GM23338 (cell line): ENCODE data around the gene HSPE1. TPM values are rescaled to one million over a fixed set of nuclear protein-coding genes. Genes with fewer than 3 reads are reported as not detected.
"Not testable (repeated sequence)": the region's sequence is repeated elsewhere in the genome, so short reads cannot be mapped to it uniquely, and the experiment has no call there.

ENCODE experiments used
- ATAC-seq: fragments of 200-7000 bp; cut with Tn5 transposase; 3 replicates; pipeline ENCODE4 v1.9.1; 2020
- DNase-seq: peaks from one replicate; pipeline ENCODE4 v3.0.0-alpha.2; 2015; ENCODE audit warnings: low spot score
- H2AFZ ChIP-seq: fragments of 200-600 bp; sonication (generic); 2 replicates; pipeline ENCODE4 v1.8.0; 2016; ENCODE audit warnings: antibody characterized with exemption, mild to moderate bottlenecking, moderate library complexity
- H3F3A ChIP-seq: fragments of 200-600 bp; sonication (generic); replicated peaks from 2 replicates; pipeline ENCODE4 v1.8.0; 2017; ENCODE audit warnings: antibody characterized with exemption, mixed run types, low read depth
- H3K27ac ChIP-seq: fragments of 200-600 bp; sonication (generic); 2 replicates; pipeline ENCODE4 v1.6.1; 2016; ENCODE audit warnings: low read depth
- H3K27me3 ChIP-seq: fragments of 200-600 bp; sonication (generic); 2 replicates; pipeline ENCODE4 v1.8.0; 2016; ENCODE audit warnings: mild to moderate bottlenecking, mixed run types, moderate library complexity; ENCODE audit not compliant: insufficient read depth
- H3K36me3 ChIP-seq: fragments of 200-600 bp; sonication (generic); 2 replicates; pipeline ENCODE4 v1.8.0; 2016; ENCODE audit warnings: mild to moderate bottlenecking; ENCODE audit not compliant: insufficient read depth
- H3K4me1 ChIP-seq: fragments of 200-600 bp; sonication (generic); 2 replicates; pipeline ENCODE4 v1.8.0; 2016; ENCODE audit warnings: mild to moderate bottlenecking, moderate library complexity; ENCODE audit not compliant: insufficient read depth
- H3K4me2 ChIP-seq: fragments of 200-600 bp; sonication (generic); 2 replicates; pipeline ENCODE4 v1.7.1; 2017; ENCODE audit warnings: mixed run types
- H3K4me3 ChIP-seq: fragments of 200-600 bp; sonication (generic); 2 replicates; pipeline ENCODE4 v1.6.1; 2016; ENCODE audit warnings: mixed run types
- H3K79me2 ChIP-seq: fragments of 200-600 bp; sonication (generic); replicated peaks from 2 replicates; pipeline ENCODE4 v1.8.0; 2017; ENCODE audit warnings: mild to moderate bottlenecking; ENCODE audit not compliant: insufficient read depth
- H3K9me2 ChIP-seq: fragments of 200-600 bp; sonication (generic); 2 replicates; pipeline ENCODE4 v1.8.0; 2017; ENCODE audit not compliant: insufficient read depth
- H4K20me1 ChIP-seq: fragments of 200-600 bp; sonication (generic); replicated peaks from 2 replicates; pipeline ENCODE4 v1.8.0; 2017; ENCODE audit warnings: mild to moderate bottlenecking; ENCODE audit not compliant: insufficient read depth
- H3K27ac Mint-ChIP-seq: 2 replicates; pipeline ENCODE4 v1.8.0; 2020; ENCODE audit warnings: inconsistent platforms, mild to moderate bottlenecking, moderate library complexity, mixed read lengths
- H3K27me3 Mint-ChIP-seq: 3 replicates; pipeline ENCODE4 v1.8.0; 2022; ENCODE audit warnings: low read depth, mild to moderate bottlenecking, moderate library complexity, mixed read lengths, inconsistent platforms; ENCODE audit not compliant: insufficient read depth, poor library complexity
- H3K36me3 Mint-ChIP-seq: 3 replicates; pipeline ENCODE4 v1.8.0; 2021; ENCODE audit warnings: low read depth, mild to moderate bottlenecking, inconsistent platforms, moderate library complexity, mixed read lengths
- H3K4me1 Mint-ChIP-seq: 3 replicates; pipeline ENCODE4 v1.8.0; 2020; ENCODE audit warnings: mild to moderate bottlenecking, inconsistent platforms, mixed read lengths
- H3K4me3 Mint-ChIP-seq: 3 replicates; pipeline ENCODE4 v1.8.0; 2021; ENCODE audit warnings: moderate library complexity, mild to moderate bottlenecking, inconsistent platforms, mixed read lengths
- H3K9me3 Mint-ChIP-seq: 3 replicates; pipeline ENCODE4 v1.8.0; 2020; ENCODE audit warnings: moderate library complexity, mild to moderate bottlenecking, inconsistent platforms, mixed read lengths
- CREB1 ChIP-seq: fragments of 250-450 bp; sonication (Bioruptor Pico); IDR thresholded peaks from 2 replicates; pipeline ENCODE4 v1.5.0; 2020; ENCODE audit warnings: low read depth, mild to moderate bottlenecking, moderate library complexity
- EZH2 ChIP-seq: fragments of 200-600 bp; sonication (generic); IDR thresholded peaks from one replicate; pipeline ENCODE4 v1.8.0; 2017; ENCODE audit warnings: antibody characterized with exemption, mild to moderate bottlenecking, low read depth; ENCODE audit not compliant: unreplicated experiment
- EZH2phosphoT487 ChIP-seq: fragments of 200-600 bp; sonication (generic); IDR thresholded peaks from one replicate; pipeline ENCODE4 v1.8.1; 2018; ENCODE audit warnings: antibody characterized with exemption; ENCODE audit not compliant: unreplicated experiment
- JUNB ChIP-seq: IDR thresholded peaks from one replicate; pipeline ENCODE4 v1.6.1; 2016; ENCODE audit warnings: antibody characterized with exemption; ENCODE audit not compliant: unreplicated experiment
- NANOG ChIP-seq: IDR thresholded peaks from 2 replicates; pipeline ENCODE4 v1.6.1; 2016; ENCODE audit warnings: antibody characterized with exemption, borderline replicate concordance
- STAT1 ChIP-seq: IDR thresholded peaks from one replicate; pipeline ENCODE4 v1.6.1; 2016; ENCODE audit warnings: antibody characterized with exemption; ENCODE audit not compliant: unreplicated experiment
- ZNF114 ChIP-seq: fragments of 250-450 bp; sonication (Bioruptor Pico); IDR thresholded peaks from 2 replicates; pipeline ENCODE4 v1.5.0; 2020; ENCODE audit warnings: mild to moderate bottlenecking, moderate library complexity
- ZNF331 ChIP-seq: fragments of 250-450 bp; sonication (Bioruptor Pico); IDR thresholded peaks from 2 replicates; pipeline ENCODE4 v1.5.0; 2020; ENCODE audit warnings: low read depth, mild to moderate bottlenecking, moderate library complexity
- polyA plus RNA-seq: library from polyadenylated mRNA; unstranded; fragments of >200 nt; fragmentation: Nextera tagmentation; extraction: Ambion mirVana; gene quantifications from 2 replicates; pipeline ENCODE4 v1.2.1, GENCODE V29; 2016
- total RNA-seq: library from RNA; depleted of rRNA; stranded (reverse); fragments of >200 nt; shearing (Covaris generic); gene quantifications from 2 replicates; pipeline ENCODE4 v1.2.3, GENCODE V29; 2014
- TF ChIP-seq, protein P1 (sequence below): fragments of 250-450 bp; sonication (Bioruptor Pico); IDR thresholded peaks from 2 replicates; pipeline ENCODE4 v1.5.0; 2020; ENCODE audit warnings: mild to moderate bottlenecking, moderate library complexity
- TF ChIP-seq, protein P2 (sequence below): IDR thresholded peaks from one replicate; pipeline ENCODE4 v1.6.1; 2018; ENCODE audit warnings: antibody characterized with exemption; ENCODE audit not compliant: unreplicated experiment
- TF ChIP-seq, protein P3 (sequence below): IDR thresholded peaks from 2 replicates; pipeline ENCODE4 v1.6.1; 2016; ENCODE audit warnings: antibody characterized with exemption

The HSPE1 gene
- total and polyA plus RNA-seq, 2 experiments from 2014 or later = 328 to 1,529 TPM

DNA sequence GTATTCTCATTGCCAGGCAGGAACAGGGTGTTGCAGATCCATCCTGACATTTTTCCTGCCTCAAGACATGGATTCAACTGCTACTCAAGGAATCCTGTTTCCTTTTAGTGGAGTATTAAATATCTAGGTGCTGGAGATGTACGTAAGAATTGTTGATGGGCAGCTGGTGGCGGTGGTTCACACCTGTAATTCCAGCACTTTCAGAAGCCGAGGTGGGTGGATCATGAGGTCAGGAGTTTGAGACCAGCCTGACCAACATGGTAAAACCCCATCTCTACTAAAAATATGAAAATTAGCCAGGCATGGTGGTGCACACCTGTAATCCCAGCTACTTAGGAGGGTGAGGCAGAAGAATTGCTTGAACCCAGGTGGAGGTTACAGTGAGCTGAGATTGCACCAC, 15.9 kb upstream of the HSPE1 start:
- not testable (repeated sequence) for ATAC-seq, H3K27me3 ChIP-seq, H3K4me1 Mint-ChIP-seq, H3K4me2 ChIP-seq, H3K27me3 Mint-ChIP-seq, H3K4me3 Mint-ChIP-seq, H3K79me2 ChIP-seq, DNase-seq, H3K4me3 ChIP-seq, H3K27ac ChIP-seq, H2AFZ ChIP-seq, H3K9me2 ChIP-seq, H3K4me1 ChIP-seq, H3K27ac Mint-ChIP-seq
- Mint-ChIP-seq H3K9me3 (peaks cover 23% of the 10 kb centered on the region), H3K36me3 (peaks cover 75% of the 10 kb centered on the region)
- Histone ChIP-seq H3K36me3 (peaks cover 33% of the 10 kb centered on the region), H4K20me1 (peaks cover 20% of the 10 kb centered on the region), H3F3A (peaks cover 46% of the 10 kb centered on the region)

DNA sequence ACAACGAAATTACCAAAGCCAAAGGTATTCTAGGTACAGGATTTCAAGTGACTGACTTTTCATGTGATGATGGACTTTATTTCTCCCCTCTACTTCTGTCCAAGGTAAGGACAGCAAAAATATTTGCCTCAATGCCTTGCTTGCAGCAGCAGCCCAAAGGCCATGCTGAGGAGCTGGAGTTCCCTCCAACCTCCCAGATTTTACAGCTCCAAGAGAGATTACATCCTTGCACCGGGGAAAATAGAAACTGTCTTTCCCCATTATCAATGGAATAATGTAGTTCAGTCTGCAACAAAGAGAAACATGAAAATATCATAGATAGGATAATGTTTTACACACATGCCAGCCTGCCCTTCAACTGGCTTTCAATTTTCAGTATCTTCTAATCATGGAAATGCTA, 14.0 kb upstream of the HSPE1 start:
- Histone ChIP-seq H3K4me2 (no peak overlapping the region), H3K9me2 (no peaks in the 10 kb centered on the region), H3K79me2 (0 out of 2 replicates have a peak, but pooled peaks cover 4% of the 10 kb centered on the region), H3K4me3 (no peak overlapping the region), H3F3A (peaks cover 63% of the 10 kb centered on the region), H2AFZ (no peak overlapping the region), H3K27ac (no peak overlapping the region), H4K20me1 (peaks cover 25% of the 10 kb centered on the region), H3K4me1 (no peaks in the 10 kb centered on the region), H3K27me3 (no peaks in the 10 kb centered on the region), H3K36me3 (peaks cover 52% of the 10 kb centered on the region)
- Mint-ChIP-seq H3K27me3 (peaks cover 12% of the 10 kb centered on the region), H3K4me3 (no peak overlapping the region), H3K9me3 (peaks cover 23% of the 10 kb centered on the region), H3K27ac (no peak overlapping the region), H3K4me1 (no peaks in the 10 kb centered on the region), H3K36me3 (peaks cover 94% of the 10 kb centered on the region)
- DNase-seq (no peak), ATAC-seq (no peak)
- TF ChIP-seq, protein P1, sequence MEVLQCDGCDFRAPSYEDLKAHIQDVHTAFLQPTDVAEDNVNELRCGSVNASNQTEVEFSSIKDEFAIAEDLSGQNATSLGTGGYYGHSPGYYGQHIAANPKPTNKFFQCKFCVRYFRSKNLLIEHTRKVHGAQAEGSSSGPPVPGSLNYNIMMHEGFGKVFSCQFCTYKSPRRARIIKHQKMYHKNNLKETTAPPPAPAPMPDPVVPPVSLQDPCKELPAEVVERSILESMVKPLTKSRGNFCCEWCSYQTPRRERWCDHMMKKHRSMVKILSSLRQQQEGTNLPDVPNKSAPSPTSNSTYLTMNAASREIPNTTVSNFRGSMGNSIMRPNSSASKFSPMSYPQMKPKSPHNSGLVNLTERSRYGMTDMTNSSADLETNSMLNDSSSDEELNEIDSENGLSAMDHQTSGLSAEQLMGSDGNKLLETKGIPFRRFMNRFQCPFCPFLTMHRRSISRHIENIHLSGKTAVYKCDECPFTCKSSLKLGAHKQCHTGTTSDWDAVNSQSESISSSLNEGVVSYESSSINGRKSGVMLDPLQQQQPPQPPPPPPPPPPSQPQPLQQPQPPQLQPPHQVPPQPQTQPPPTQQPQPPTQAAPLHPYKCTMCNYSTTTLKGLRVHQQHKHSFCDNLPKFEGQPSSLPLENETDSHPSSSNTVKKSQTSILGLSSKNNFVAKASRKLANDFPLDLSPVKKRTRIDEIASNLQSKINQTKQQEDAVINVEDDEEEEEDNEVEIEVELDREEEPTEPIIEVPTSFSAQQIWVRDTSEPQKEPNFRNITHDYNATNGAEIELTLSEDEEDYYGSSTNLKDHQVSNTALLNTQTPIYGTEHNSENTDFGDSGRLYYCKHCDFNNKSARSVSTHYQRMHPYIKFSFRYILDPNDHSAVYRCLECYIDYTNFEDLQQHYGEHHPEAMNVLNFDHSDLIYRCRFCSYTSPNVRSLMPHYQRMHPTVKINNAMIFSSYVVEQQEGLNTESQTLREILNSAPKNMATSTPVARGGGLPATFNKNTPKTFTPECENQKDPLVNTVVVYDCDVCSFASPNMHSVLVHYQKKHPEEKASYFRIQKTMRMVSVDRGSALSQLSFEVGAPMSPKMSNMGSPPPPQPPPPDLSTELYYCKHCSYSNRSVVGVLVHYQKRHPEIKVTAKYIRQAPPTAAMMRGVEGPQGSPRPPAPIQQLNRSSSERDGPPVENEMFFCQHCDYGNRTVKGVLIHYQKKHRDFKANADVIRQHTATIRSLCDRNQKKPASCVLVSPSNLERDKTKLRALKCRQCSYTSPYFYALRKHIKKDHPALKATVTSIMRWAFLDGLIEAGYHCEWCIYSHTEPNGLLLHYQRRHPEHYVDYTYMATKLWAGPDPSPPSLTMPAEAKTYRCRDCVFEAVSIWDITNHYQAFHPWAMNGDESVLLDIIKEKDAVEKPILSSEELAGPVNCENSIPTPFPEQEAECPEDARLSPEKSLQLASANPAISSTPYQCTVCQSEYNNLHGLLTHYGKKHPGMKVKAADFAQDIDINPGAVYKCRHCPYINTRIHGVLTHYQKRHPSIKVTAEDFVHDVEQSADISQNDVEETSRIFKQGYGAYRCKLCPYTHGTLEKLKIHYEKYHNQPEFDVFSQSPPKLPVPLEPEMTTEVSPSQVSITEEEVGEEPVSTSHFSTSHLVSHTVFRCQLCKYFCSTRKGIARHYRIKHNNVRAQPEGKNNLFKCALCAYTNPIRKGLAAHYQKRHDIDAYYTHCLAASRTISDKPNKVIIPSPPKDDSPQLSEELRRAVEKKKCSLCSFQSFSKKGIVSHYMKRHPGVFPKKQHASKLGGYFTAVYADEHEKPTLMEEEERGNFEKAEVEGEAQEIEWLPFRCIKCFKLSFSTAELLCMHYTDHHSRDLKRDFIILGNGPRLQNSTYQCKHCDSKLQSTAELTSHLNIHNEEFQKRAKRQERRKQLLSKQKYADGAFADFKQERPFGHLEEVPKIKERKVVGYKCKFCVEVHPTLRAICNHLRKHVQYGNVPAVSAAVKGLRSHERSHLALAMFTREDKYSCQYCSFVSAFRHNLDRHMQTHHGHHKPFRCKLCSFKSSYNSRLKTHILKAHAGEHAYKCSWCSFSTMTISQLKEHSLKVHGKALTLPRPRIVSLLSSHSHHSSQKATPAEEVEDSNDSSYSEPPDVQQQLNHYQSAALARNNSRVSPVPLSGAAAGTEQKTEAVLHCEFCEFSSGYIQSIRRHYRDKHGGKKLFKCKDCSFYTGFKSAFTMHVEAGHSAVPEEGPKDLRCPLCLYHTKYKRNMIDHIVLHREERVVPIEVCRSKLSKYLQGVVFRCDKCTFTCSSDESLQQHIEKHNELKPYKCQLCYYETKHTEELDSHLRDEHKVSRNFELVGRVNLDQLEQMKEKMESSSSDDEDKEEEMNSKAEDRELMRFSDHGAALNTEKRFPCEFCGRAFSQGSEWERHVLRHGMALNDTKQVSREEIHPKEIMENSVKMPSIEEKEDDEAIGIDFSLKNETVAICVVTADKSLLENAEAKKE (CRISPR knock-in tag) = no peak
- TF ChIP-seq EZH2 (no peak), JUNB (no peak), EZH2phosphoT487 (no peak), ZNF331 (no peak), CREB1 (CRISPR knock-in tag) (no peak), NANOG (no peak), STAT1 (no peak), ZNF114 (CRISPR knock-in tag) (no peak)
- TF ChIP-seq, protein P2, sequence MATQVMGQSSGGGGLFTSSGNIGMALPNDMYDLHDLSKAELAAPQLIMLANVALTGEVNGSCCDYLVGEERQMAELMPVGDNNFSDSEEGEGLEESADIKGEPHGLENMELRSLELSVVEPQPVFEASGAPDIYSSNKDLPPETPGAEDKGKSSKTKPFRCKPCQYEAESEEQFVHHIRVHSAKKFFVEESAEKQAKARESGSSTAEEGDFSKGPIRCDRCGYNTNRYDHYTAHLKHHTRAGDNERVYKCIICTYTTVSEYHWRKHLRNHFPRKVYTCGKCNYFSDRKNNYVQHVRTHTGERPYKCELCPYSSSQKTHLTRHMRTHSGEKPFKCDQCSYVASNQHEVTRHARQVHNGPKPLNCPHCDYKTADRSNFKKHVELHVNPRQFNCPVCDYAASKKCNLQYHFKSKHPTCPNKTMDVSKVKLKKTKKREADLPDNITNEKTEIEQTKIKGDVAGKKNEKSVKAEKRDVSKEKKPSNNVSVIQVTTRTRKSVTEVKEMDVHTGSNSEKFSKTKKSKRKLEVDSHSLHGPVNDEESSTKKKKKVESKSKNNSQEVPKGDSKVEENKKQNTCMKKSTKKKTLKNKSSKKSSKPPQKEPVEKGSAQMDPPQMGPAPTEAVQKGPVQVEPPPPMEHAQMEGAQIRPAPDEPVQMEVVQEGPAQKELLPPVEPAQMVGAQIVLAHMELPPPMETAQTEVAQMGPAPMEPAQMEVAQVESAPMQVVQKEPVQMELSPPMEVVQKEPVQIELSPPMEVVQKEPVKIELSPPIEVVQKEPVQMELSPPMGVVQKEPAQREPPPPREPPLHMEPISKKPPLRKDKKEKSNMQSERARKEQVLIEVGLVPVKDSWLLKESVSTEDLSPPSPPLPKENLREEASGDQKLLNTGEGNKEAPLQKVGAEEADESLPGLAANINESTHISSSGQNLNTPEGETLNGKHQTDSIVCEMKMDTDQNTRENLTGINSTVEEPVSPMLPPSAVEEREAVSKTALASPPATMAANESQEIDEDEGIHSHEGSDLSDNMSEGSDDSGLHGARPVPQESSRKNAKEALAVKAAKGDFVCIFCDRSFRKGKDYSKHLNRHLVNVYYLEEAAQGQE = no peak
- TF ChIP-seq, protein P3, sequence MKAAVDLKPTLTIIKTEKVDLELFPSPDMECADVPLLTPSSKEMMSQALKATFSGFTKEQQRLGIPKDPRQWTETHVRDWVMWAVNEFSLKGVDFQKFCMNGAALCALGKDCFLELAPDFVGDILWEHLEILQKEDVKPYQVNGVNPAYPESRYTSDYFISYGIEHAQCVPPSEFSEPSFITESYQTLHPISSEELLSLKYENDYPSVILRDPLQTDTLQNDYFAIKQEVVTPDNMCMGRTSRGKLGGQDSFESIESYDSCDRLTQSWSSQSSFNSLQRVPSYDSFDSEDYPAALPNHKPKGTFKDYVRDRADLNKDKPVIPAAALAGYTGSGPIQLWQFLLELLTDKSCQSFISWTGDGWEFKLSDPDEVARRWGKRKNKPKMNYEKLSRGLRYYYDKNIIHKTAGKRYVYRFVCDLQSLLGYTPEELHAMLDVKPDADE = no peak
